K562 (cell line): ENCODE data around the gene KCNN3. TPM values are rescaled to one million over a fixed set of nuclear protein-coding genes. Genes with fewer than 3 reads are reported as not detected.

Experiments used
- PML ChIP-seq: IDR thresholded peaks from 2 replicates; pipeline ENCODE4 v1.6.1; 2012; ENCODE audit warnings: low read length, inconsistent platforms
- SMAD1 ChIP-seq: fragments of 150-350 bp; IDR thresholded peaks from 2 replicates; pipeline ENCODE4 v1.6.1; 2014; ENCODE audit warnings: low read length, low read depth; ENCODE audit not compliant: partially characterized antibody
- ZKSCAN3 ChIP-seq: fragments of 250-450 bp; sonication (Bioruptor Pico); IDR thresholded peaks from 2 replicates; pipeline ENCODE4 v1.4.0; 2020
- ZNF282 ChIP-seq: sonication (generic); formaldehyde crosslinking; IDR thresholded peaks from 2 replicates; pipeline ENCODE4 v1.8.1; 2023; ENCODE audit warnings: missing genetic modification reagents
- polyA plus RNA-seq, 8 experiments: library from polyadenylated mRNA; depleted of rRNA in 4 of 8; stranded (reverse) in 5 of 8; unstranded in 3 of 8; fragments of >200 nt; fragmentation: Nextera tagmentation in 2 of 8; fragmentation: Illumina TruSeq in 1 of 8; extraction: Ambion mirVana in 2 of 8; extraction: Trizol in 1 of 8; gene quantifications; 2 replicates each; pipeline versions ENCODE4 v1.2.1 to v1.2.3, GENCODE V29; 2011 to 2014; ENCODE audit warnings: inconsistent platforms in 1 of 8, missing spikeins in 1 of 8
- total RNA-seq, 7 experiments: library from RNA; depleted of rRNA in 6 of 7; stranded (reverse); fragments of >200 nt in 6 of 7; fragmentation: Illumina TruSeq in 2 of 7; extraction: Trizol in 2 of 7; gene quantifications; 2 replicates each; pipeline versions ENCODE4 v1.2.1 to v1.2.3, GENCODE V29; 2011 to 2021; ENCODE audit warnings: low replicate concordance in 1 of 7
- TF ChIP-seq, protein P1 (sequence below): fragments of 450-650 bp; IDR thresholded peaks from 2 replicates; pipeline ENCODE4 v1.6.1; 2016; ENCODE audit warnings: mild to moderate bottlenecking, moderate library complexity

Gene KCNN3
- total and polyA plus RNA-seq, 9 of the 15 experiments (the other 6 are each of a cell fraction or from before 2014, with no cell fraction given) = 0.02 to 0.03 TPM; not detected in 7

DNA sequence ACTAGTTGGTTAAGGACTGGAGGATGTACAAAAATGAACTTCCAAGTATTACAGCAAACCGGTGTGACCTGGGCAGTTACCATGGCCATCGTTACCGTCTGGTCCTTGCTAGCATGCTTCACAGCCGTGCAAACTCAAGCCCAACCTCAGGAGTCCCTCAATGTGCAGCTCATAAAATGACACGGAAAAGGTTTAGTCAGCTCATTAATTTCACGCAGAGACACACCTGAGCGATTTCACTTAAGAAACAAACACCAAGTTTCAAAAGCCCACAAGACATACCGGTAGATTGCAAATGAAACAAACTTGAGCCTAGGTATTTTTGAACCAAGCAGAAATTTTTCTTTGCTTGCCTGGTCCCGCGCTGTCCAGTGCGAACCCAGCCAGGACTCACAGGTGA, 157.1 kb downstream of the KCNN3 start (continued):
- TF ChIP-seq, protein P1, sequence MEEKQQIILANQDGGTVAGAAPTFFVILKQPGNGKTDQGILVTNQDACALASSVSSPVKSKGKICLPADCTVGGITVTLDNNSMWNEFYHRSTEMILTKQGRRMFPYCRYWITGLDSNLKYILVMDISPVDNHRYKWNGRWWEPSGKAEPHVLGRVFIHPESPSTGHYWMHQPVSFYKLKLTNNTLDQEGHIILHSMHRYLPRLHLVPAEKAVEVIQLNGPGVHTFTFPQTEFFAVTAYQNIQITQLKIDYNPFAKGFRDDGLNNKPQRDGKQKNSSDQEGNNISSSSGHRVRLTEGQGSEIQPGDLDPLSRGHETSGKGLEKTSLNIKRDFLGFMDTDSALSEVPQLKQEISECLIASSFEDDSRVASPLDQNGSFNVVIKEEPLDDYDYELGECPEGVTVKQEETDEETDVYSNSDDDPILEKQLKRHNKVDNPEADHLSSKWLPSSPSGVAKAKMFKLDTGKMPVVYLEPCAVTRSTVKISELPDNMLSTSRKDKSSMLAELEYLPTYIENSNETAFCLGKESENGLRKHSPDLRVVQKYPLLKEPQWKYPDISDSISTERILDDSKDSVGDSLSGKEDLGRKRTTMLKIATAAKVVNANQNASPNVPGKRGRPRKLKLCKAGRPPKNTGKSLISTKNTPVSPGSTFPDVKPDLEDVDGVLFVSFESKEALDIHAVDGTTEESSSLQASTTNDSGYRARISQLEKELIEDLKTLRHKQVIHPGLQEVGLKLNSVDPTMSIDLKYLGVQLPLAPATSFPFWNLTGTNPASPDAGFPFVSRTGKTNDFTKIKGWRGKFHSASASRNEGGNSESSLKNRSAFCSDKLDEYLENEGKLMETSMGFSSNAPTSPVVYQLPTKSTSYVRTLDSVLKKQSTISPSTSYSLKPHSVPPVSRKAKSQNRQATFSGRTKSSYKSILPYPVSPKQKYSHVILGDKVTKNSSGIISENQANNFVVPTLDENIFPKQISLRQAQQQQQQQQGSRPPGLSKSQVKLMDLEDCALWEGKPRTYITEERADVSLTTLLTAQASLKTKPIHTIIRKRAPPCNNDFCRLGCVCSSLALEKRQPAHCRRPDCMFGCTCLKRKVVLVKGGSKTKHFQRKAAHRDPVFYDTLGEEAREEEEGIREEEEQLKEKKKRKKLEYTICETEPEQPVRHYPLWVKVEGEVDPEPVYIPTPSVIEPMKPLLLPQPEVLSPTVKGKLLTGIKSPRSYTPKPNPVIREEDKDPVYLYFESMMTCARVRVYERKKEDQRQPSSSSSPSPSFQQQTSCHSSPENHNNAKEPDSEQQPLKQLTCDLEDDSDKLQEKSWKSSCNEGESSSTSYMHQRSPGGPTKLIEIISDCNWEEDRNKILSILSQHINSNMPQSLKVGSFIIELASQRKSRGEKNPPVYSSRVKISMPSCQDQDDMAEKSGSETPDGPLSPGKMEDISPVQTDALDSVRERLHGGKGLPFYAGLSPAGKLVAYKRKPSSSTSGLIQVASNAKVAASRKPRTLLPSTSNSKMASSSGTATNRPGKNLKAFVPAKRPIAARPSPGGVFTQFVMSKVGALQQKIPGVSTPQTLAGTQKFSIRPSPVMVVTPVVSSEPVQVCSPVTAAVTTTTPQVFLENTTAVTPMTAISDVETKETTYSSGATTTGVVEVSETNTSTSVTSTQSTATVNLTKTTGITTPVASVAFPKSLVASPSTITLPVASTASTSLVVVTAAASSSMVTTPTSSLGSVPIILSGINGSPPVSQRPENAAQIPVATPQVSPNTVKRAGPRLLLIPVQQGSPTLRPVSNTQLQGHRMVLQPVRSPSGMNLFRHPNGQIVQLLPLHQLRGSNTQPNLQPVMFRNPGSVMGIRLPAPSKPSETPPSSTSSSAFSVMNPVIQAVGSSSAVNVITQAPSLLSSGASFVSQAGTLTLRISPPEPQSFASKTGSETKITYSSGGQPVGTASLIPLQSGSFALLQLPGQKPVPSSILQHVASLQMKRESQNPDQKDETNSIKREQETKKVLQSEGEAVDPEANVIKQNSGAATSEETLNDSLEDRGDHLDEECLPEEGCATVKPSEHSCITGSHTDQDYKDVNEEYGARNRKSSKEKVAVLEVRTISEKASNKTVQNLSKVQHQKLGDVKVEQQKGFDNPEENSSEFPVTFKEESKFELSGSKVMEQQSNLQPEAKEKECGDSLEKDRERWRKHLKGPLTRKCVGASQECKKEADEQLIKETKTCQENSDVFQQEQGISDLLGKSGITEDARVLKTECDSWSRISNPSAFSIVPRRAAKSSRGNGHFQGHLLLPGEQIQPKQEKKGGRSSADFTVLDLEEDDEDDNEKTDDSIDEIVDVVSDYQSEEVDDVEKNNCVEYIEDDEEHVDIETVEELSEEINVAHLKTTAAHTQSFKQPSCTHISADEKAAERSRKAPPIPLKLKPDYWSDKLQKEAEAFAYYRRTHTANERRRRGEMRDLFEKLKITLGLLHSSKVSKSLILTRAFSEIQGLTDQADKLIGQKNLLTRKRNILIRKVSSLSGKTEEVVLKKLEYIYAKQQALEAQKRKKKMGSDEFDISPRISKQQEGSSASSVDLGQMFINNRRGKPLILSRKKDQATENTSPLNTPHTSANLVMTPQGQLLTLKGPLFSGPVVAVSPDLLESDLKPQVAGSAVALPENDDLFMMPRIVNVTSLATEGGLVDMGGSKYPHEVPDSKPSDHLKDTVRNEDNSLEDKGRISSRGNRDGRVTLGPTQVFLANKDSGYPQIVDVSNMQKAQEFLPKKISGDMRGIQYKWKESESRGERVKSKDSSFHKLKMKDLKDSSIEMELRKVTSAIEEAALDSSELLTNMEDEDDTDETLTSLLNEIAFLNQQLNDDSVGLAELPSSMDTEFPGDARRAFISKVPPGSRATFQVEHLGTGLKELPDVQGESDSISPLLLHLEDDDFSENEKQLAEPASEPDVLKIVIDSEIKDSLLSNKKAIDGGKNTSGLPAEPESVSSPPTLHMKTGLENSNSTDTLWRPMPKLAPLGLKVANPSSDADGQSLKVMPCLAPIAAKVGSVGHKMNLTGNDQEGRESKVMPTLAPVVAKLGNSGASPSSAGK = no peak
- TF ChIP-seq PML (no peak), ZKSCAN3 (CRISPR knock-in tag) (no peak), SMAD1 (no peak), ZNF282 (CRISPR knock-in tag) (no peak)
